ENCODE measurements around the gene VAPA.

Gene VAPA

DNA sequence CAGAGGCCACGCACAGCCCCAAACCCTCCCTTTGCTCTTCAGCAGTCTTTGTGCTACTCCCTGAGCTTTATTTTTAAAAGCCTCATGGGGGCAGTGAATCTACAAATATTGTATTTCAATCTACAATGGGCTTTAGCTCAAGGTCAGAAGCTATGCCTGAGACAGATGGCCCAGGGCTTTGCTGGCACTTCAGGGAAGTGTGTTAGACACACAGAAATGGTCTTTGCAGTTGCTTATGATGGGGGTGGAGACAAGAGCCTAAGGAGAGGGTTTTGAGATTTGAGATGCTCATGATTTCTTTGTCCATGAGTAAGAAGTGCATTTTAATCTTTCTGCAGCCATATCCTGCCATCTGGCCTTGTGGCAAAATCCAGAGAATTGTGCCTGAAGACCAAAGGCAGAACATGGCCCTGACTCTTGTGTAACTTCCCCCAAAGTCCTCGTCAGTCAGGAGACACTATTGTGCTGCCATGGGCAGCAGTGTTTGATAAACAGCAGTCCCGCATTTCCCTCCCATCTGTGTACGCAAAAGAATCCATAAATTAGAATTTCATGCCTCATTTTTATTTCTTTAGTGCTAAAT is 92.6 kb downstream of the VAPA start:
- TF ChIP-seq, protein P1, sequence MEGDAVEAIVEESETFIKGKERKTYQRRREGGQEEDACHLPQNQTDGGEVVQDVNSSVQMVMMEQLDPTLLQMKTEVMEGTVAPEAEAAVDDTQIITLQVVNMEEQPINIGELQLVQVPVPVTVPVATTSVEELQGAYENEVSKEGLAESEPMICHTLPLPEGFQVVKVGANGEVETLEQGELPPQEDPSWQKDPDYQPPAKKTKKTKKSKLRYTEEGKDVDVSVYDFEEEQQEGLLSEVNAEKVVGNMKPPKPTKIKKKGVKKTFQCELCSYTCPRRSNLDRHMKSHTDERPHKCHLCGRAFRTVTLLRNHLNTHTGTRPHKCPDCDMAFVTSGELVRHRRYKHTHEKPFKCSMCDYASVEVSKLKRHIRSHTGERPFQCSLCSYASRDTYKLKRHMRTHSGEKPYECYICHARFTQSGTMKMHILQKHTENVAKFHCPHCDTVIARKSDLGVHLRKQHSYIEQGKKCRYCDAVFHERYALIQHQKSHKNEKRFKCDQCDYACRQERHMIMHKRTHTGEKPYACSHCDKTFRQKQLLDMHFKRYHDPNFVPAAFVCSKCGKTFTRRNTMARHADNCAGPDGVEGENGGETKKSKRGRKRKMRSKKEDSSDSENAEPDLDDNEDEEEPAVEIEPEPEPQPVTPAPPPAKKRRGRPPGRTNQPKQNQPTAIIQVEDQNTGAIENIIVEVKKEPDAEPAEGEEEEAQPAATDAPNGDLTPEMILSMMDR (conservative IDR thresholded peaks at IDR 0.05; ENCODE audit: low read depth, low read length) = peak; percentile 48
- peak; percentile 50 for DNase-seq (ENCODE audit: low read depth)
- H3K4me3 ChIP-seq (ENCODE audit: low read depth, low read length) = no peak overlapping the region

DNA sequence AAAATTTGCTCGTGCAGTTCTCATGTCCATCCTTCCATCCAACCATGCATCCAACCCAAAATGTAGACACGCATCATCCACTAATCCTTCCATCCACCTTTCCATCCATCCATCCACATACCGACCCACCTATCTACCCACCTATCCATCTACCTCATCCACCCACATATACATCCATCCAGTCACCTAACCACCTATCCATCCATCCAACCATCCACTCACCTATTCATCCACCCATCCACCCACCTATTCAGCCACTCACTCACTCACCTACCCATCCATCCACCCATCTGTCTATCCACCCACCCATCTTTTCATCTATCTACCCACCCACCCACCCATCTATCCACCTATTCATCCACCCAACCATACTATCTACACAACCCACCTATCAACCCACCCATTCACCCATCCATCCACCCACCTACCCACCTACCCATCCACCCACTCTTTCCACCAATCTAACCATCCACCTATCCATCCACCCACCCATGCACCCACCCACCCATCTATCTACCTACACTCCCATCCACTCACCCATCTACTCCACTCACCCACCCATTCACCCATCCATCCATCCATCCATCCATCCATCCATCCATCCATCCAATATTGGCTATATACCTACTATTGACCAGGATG is 94.3 kb downstream of the VAPA start:
- TF ChIP-seq, protein P1 (conservative IDR thresholded peaks at IDR 0.05; ENCODE audit: low read depth, low read length) = no peak
- DNase-seq (ENCODE audit: low read depth) = no peak
- no peak overlapping the region for H3K4me3 ChIP-seq (ENCODE audit: low read depth, low read length)

All from choroid plexus epithelial cell (primary cell).